ENCODE results near the gene CLCN5. TPM values are rescaled to one million over a fixed set of nuclear protein-coding genes. Genes with fewer than 3 reads are reported as not detected.
A peak's percentile ranks its signal among the peaks of the same experiment; 100 is the strongest.

The CLCN5 gene
- total RNA-seq, 1 donor from 2014 or later: 36.4 TPM

DNA sequence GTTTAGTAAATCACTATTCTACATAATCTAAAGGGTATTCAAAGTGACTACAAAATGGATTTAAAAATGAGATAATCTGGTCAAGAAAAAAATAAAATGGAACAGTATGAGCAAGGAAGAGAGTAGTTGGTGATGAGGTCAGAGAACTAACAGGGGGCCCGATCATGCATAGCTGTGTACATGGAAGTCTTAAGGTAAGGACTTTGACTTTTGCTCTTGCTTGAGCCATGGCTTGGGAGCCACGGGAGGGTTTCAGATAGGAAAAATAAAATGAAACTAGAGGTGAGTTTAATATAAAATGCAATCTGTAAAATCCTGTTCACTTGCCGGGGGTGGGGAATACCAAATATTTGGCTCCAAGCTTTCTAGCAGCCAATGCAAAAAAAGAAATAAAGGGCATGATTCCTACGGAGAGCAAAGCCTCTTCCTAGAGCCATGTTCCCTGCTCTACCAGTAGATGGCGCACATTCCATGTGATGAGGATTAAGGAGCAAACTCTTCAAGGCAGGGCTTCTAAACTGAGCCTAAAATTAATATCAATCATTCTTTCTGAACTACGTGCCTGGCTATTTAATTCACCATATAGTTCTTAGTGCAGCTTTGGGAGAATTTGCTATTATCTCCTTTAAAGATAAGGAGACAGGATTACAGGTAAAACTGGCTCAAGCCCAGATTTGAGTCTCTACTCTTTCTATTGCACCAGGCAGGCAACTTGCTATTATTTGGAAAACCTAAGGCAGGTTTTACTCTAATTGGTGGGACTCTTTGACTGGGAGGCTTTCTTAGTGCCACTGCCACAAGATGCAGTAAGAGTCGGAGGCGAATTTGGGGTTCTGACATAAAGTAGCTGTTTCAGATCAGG is 6.8 kb upstream of the CLCN5 start:
- H3K4me1 Mint-ChIP-seq (ENCODE audit: unreplicated experiment): no peaks in the 10 kb centered on the region
- no peak overlapping the region for H3K27ac Mint-ChIP-seq
- H3K9me3 Mint-ChIP-seq: no peaks in the 10 kb centered on the region
- H3K36me3 Mint-ChIP-seq: no peaks in the 10 kb centered on the region
- H3K27me3 Mint-ChIP-seq: no peaks in the 10 kb centered on the region
- H3K4me3 Mint-ChIP-seq: no peak overlapping the region
- DNase-seq (ENCODE audit: extremely low spot score, unreplicated experiment): no peak
- TF ChIP-seq, protein P1, sequence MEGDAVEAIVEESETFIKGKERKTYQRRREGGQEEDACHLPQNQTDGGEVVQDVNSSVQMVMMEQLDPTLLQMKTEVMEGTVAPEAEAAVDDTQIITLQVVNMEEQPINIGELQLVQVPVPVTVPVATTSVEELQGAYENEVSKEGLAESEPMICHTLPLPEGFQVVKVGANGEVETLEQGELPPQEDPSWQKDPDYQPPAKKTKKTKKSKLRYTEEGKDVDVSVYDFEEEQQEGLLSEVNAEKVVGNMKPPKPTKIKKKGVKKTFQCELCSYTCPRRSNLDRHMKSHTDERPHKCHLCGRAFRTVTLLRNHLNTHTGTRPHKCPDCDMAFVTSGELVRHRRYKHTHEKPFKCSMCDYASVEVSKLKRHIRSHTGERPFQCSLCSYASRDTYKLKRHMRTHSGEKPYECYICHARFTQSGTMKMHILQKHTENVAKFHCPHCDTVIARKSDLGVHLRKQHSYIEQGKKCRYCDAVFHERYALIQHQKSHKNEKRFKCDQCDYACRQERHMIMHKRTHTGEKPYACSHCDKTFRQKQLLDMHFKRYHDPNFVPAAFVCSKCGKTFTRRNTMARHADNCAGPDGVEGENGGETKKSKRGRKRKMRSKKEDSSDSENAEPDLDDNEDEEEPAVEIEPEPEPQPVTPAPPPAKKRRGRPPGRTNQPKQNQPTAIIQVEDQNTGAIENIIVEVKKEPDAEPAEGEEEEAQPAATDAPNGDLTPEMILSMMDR (conservative IDR thresholded peaks at IDR 0.05): peak; percentile 86

GRCh38 chrX:49919617-49920016 is 2.8 kb upstream of the CLCN5 start:
- Mint-ChIP-seq H3K27me3 (no peaks in the 10 kb centered on the region), H3K27ac (no peak overlapping the region), H3K36me3 (no peaks in the 10 kb centered on the region), H3K9me3 (no peaks in the 10 kb centered on the region), H3K4me1 (ENCODE audit: unreplicated experiment) (no peaks in the 10 kb centered on the region), H3K4me3 (no peak overlapping the region)
- TF ChIP-seq, protein P1 (conservative IDR thresholded peaks at IDR 0.05): peak; percentile 84
- DNase-seq (ENCODE audit: extremely low spot score, unreplicated experiment): no peak

DNA sequence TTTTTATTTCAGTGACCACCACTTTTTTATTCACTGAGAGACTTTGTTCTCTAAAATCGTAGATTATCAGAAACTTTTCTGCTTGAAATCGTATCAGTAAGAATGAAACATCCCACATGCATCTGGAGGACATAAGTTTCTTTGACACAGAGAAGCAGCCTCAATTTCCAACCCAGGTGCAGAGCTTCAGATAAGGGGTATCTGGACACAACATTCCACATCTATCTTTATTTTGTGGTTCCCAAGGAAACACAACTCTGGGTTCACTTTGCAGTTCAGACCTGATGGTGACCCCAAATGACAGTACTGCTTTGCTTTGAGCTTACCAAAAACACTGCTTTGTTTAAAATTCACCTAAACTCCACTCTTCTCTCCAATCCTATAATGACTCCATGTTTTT is 1.3 kb upstream of the CLCN5 start:
- Mint-ChIP-seq H3K27me3 (no peaks in the 10 kb centered on the region), H3K4me1 (ENCODE audit: unreplicated experiment) (no peaks in the 10 kb centered on the region), H3K36me3 (peaks cover 3% of the 10 kb centered on the region), H3K4me3 (no peak overlapping the region), H3K9me3 (no peaks in the 10 kb centered on the region), H3K27ac (no peak overlapping the region)
- no peak for DNase-seq (ENCODE audit: extremely low spot score, unreplicated experiment)
- TF ChIP-seq, protein P1 (conservative IDR thresholded peaks at IDR 0.05): no peak

DNA sequence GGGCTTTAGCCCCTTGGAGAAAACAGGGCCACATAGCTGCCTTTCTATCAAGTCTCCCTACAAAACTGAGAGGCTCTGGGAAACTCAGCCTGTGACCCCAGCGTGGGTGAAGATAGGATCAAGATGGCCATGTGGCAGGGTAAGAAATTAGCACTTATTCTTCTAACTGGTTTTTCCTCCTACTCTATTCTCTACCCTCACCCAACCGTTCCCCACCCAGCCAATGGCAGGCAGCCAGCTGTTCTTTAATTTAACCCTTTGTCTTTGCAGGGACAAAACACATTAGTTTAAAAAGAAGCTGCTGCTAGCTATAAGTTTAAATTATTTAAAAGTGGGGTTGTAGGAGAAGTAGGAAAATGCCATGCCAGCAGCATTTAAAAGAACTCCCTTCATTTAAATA is 2.8 kb downstream of the CLCN5 start:
- Mint-ChIP-seq H3K4me3 (peak overlapping the region; percentile 93), H3K4me1 (ENCODE audit: unreplicated experiment) (peaks cover 7% of the 10 kb centered on the region), H3K9me3 (peaks cover 4% of the 10 kb centered on the region), H3K36me3 (peaks cover 9% of the 10 kb centered on the region), H3K27me3 (no peaks in the 10 kb centered on the region), H3K27ac (peak overlapping the region; percentile 50)
- no peak for DNase-seq (ENCODE audit: extremely low spot score, unreplicated experiment)
- TF ChIP-seq, protein P1 (conservative IDR thresholded peaks at IDR 0.05): no peak

- TF ChIP-seq, protein P1 (conservative IDR thresholded peaks at IDR 0.05): no peak
- H3K27ac Mint-ChIP-seq: no peak overlapping the region
- H3K4me3 Mint-ChIP-seq: no peak overlapping the region
Observed at GRCh38 chrX:49930039-49930438, 7.6 kb downstream of the CLCN5 start.

More at GRCh38 chrX:49930039-49930438, 7.6 kb downstream of the CLCN5 start:
- Mint-ChIP-seq H3K36me3 (peaks cover 9% of the 10 kb centered on the region), H3K27me3 (no peaks in the 10 kb centered on the region), H3K4me1 (ENCODE audit: unreplicated experiment) (peaks cover 7% of the 10 kb centered on the region), H3K9me3 (peaks cover 4% of the 10 kb centered on the region)
- no peak for DNase-seq (ENCODE audit: extremely low spot score, unreplicated experiment)
